Cardiac muscle cell (in vitro differentiated cells and primary cell): ENCODE results near the gene ZNF774. TPM values are rescaled to one million over a fixed set of nuclear protein-coding genes. Genes with fewer than 3 reads are reported as not detected.

Source experiments
- DNase-seq, 2 donors: peaks; one replicate each; pipeline versions ENCODE4 v3.0.0 to v3.0.0-alpha.2; 2010 to 2017; ENCODE audit warnings: low read depth in 1 of 2, low spot score in 1 of 2
- H3K27ac ChIP-seq: fragments of 200-600 bp; sonication (generic); 2 replicates; pipeline ENCODE4 v1.5.1; 2016
- H3K27me3 ChIP-seq: fragments of 200-600 bp; sonication (generic); 2 replicates; pipeline ENCODE4 v1.6.0; 2016; ENCODE audit warnings: control low read depth
- H3K36me3 ChIP-seq: fragments of 200-600 bp; sonication (generic); 2 replicates; pipeline ENCODE4 v1.5.1; 2016; ENCODE audit warnings: control low read depth
- H3K4me1 ChIP-seq: fragments of 200-600 bp; sonication (generic); 2 replicates; pipeline ENCODE4 v1.8.1; 2017; ENCODE audit warnings: low read depth, mild to moderate bottlenecking, mixed run types
- H3K4me3 ChIP-seq: fragments of 200-600 bp; sonication (generic); 2 replicates; pipeline ENCODE4 v1.5.1; 2016; ENCODE audit warnings: mild to moderate bottlenecking
- H3K9me3 ChIP-seq: fragments of 200-600 bp; sonication (generic); 2 replicates; pipeline ENCODE4 v1.5.1; 2017; ENCODE audit warnings: low read depth, mild to moderate bottlenecking, control low read depth
- polyA plus RNA-seq: library from polyadenylated mRNA; unstranded; fragments of >200 nt; fragmentation: Nextera tagmentation; extraction: Ambion mirVana; gene quantifications from 2 replicates; pipeline ENCODE4 v1.2.1, GENCODE V29; 2016
- total RNA-seq: library from RNA; depleted of rRNA; stranded (reverse); fragments of >200 nt; gene quantifications from 2 replicates; pipeline ENCODE4 v1.2.3, GENCODE V29; 2016
- TF ChIP-seq, protein P1 (sequence below): IDR thresholded peaks from 2 replicates; pipeline ENCODE4 v1.5.1; 2012; ENCODE audit warnings: low read depth, mild to moderate bottlenecking, low read length

Gene ZNF774
- total and polyA plus RNA-seq, 2 experiments from 2014 or later, result 1.7 to 2.1 TPM

DNA sequence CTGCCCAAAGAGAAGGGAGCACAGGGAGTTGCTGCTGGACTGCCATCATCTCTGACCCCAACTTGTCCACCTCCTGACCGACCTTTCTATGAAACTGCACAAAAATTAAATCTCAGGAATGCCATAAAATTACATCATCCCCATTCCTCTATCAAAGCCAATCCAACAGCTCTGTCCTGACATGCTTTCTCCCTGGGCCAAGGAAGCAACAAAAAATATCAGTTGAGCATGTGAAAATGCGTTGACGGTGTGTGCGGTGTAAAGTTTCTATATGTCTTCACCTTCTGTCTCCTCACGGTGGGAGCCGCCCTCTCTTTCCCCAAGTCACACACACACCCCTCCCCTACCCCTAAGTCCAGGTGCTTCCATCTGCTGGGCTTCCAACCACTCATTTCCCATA lies 3.6 kb upstream of the ZNF774 start:
- no peak for DNase-seq
- no peaks in the 10 kb centered on the region for H3K4me1 ChIP-seq

GRCh38 chr15:90349072-90349471 lies 3.0 kb upstream of the ZNF774 start:
- Histone ChIP-seq H3K4me1 (no peaks in the 10 kb centered on the region), H3K27me3 (peaks cover 55% of the 10 kb centered on the region), H3K9me3 (no peaks in the 10 kb centered on the region), H3K27ac (no peak overlapping the region), H3K4me3 (no peak overlapping the region), H3K36me3 (no peaks in the 10 kb centered on the region)
- no peak for DNase-seq
- TF ChIP-seq, protein P1, sequence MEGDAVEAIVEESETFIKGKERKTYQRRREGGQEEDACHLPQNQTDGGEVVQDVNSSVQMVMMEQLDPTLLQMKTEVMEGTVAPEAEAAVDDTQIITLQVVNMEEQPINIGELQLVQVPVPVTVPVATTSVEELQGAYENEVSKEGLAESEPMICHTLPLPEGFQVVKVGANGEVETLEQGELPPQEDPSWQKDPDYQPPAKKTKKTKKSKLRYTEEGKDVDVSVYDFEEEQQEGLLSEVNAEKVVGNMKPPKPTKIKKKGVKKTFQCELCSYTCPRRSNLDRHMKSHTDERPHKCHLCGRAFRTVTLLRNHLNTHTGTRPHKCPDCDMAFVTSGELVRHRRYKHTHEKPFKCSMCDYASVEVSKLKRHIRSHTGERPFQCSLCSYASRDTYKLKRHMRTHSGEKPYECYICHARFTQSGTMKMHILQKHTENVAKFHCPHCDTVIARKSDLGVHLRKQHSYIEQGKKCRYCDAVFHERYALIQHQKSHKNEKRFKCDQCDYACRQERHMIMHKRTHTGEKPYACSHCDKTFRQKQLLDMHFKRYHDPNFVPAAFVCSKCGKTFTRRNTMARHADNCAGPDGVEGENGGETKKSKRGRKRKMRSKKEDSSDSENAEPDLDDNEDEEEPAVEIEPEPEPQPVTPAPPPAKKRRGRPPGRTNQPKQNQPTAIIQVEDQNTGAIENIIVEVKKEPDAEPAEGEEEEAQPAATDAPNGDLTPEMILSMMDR, result no peak

More for the DNA sequence above, 3.6 kb upstream of the ZNF774 start:
- peaks cover 55% of the 10 kb centered on the region for H3K27me3 ChIP-seq
- no peak overlapping the region for H3K27ac ChIP-seq
- TF ChIP-seq, protein P1, result no peak
- no peaks in the 10 kb centered on the region for H3K9me3 ChIP-seq
- no peak overlapping the region for H3K4me3 ChIP-seq
- H3K36me3 ChIP-seq, result no peaks in the 10 kb centered on the region

GRCh38 chr15:90349821-90350220 lies 2.3 kb upstream of the ZNF774 start:
- Histone ChIP-seq H3K36me3 (no peaks in the 10 kb centered on the region), H3K27ac (no peak overlapping the region), H3K4me1 (no peaks in the 10 kb centered on the region), H3K9me3 (no peaks in the 10 kb centered on the region), H3K27me3 (peaks cover 49% of the 10 kb centered on the region), H3K4me3 (no peak overlapping the region)
- TF ChIP-seq, protein P1, result no peak
- no peak for DNase-seq

GRCh38 chr15:90351479-90352106 lies 491 bp upstream of the ZNF774 start:
- DNase-seq, result no peak
- no peak overlapping the region for H3K27ac ChIP-seq
- TF ChIP-seq, protein P1, result no peak
- H3K4me1 ChIP-seq, result no peaks in the 10 kb centered on the region
- H3K9me3 ChIP-seq, result no peaks in the 10 kb centered on the region
- peaks cover 34% of the 10 kb centered on the region for H3K27me3 ChIP-seq
- no peaks in the 10 kb centered on the region for H3K36me3 ChIP-seq
- H3K4me3 ChIP-seq, result peak overlapping the region; percentile 59

GRCh38 chr15:90354986-90355385 lies 2.9 kb downstream of the ZNF774 start:
- Histone ChIP-seq H3K27me3 (peaks cover 5% of the 10 kb centered on the region), H3K27ac (no peak overlapping the region), H3K4me1 (no peaks in the 10 kb centered on the region), H3K9me3 (no peaks in the 10 kb centered on the region), H3K36me3 (no peaks in the 10 kb centered on the region), H3K4me3 (no peak overlapping the region)
- TF ChIP-seq, protein P1, result no peak
- no peak for DNase-seq
